ENCODE measurements around the gene KBTBD6.

GRCh38 chr13:41156620-41157019, 24.0 kb upstream of the KBTBD6 start:
- TF ChIP-seq POLR2AphosphoS5 (IDR thresholded peaks at IDR 0.05) (no peak), CTCF (IDR thresholded peaks at IDR 0.05) (no peak)
